PFSK-1 (cell line): ENCODE data around the gene ZNF320.

ENCODE experiments used
- FOXP2 ChIP-seq: optimal IDR thresholded peaks from 2 replicates; pipeline ENCODE3; 2011; ENCODE audit warnings: borderline replicate concordance, control low read depth, inconsistent platforms; ENCODE audit not compliant: insufficient read depth; ENCODE audit errors: extremely low read length, extremely low read depth
- POLR2AphosphoS5 ChIP-seq: IDR thresholded peaks from 2 replicates; pipeline ENCODE4 v1.6.1; 2012; ENCODE audit warnings: low read depth, mild to moderate bottlenecking, control low read depth, low read length, moderate library complexity
- SIN3A ChIP-seq: IDR thresholded peaks from 2 replicates; pipeline ENCODE4 v1.6.1; 2012; ENCODE audit warnings: mild to moderate bottlenecking, low read length, moderate library complexity, borderline replicate concordance; ENCODE audit not compliant: insufficient read depth
- TF ChIP-seq, protein P1 (sequence below), 2 experiments: IDR thresholded peaks; 2 replicates each; pipeline versions ENCODE4 v1.6.1 to v1.8.0; 2011 to 2012; ENCODE audit warnings: low read depth in 2 of 2, low read length in 2 of 2, control low read depth in 1 of 2, inconsistent platforms in 1 of 2, mild to moderate bottlenecking in 1 of 2, moderate library complexity in 1 of 2; ENCODE audit not compliant: insufficient read depth in 1 of 2

GRCh38 chr19:52923778-52924593 is 26.6 kb upstream of the ZNF320 start:
- TF ChIP-seq POLR2AphosphoS5 (no peak), SIN3A (no peak), FOXP2 (no peak)
- TF ChIP-seq, protein P1, sequence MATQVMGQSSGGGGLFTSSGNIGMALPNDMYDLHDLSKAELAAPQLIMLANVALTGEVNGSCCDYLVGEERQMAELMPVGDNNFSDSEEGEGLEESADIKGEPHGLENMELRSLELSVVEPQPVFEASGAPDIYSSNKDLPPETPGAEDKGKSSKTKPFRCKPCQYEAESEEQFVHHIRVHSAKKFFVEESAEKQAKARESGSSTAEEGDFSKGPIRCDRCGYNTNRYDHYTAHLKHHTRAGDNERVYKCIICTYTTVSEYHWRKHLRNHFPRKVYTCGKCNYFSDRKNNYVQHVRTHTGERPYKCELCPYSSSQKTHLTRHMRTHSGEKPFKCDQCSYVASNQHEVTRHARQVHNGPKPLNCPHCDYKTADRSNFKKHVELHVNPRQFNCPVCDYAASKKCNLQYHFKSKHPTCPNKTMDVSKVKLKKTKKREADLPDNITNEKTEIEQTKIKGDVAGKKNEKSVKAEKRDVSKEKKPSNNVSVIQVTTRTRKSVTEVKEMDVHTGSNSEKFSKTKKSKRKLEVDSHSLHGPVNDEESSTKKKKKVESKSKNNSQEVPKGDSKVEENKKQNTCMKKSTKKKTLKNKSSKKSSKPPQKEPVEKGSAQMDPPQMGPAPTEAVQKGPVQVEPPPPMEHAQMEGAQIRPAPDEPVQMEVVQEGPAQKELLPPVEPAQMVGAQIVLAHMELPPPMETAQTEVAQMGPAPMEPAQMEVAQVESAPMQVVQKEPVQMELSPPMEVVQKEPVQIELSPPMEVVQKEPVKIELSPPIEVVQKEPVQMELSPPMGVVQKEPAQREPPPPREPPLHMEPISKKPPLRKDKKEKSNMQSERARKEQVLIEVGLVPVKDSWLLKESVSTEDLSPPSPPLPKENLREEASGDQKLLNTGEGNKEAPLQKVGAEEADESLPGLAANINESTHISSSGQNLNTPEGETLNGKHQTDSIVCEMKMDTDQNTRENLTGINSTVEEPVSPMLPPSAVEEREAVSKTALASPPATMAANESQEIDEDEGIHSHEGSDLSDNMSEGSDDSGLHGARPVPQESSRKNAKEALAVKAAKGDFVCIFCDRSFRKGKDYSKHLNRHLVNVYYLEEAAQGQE (IDR thresholded peaks at IDR 0.05; ENCODE audit: insufficient read depth in 1 of 2, low read depth in 2 of 2, low read length in 2 of 2): no peak
